ENCODE data around the gene ARSI.

ARSI gene

DNA sequence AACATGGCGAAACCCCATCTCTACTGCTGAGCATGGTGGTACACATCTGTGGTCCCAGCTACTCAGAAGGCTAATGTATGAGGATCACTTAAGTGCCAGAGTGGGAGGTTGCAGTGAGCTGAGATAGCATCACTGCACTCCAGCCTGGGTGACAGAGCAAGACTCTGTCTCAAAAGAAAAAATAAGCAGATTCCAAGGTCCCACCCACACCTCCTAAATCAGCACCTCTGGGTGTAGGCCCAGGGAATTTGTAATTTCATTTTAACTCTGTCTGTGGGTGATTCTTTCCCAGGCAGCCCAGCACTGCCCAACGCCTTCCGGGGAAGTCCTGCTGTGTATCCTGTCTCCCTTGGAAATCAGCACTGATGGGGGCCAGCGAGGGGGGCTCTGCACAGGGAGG is 25.7 kb downstream of the ARSI start:
- Histone ChIP-seq H3K36me3 (ENCODE audit: insufficient read depth) (no peaks in the 10 kb centered on the region), H3K27me3 (ENCODE audit: insufficient read depth, low read depth) (no peaks in the 10 kb centered on the region), H3K4me3 (IDR thresholded peaks at IDR 0.05; ENCODE audit: insufficient read depth, low read depth, low read length) (no peak overlapping the region), H3K9ac (no peak overlapping the region), H3K79me2 (ENCODE audit: insufficient read depth, low read depth) (no peaks in the 10 kb centered on the region), H4K20me1 (ENCODE audit: insufficient read depth) (no peaks in the 10 kb centered on the region), H2AFZ (ENCODE audit: low read depth) (no peak overlapping the region), H3K27ac (no peak overlapping the region), H3K4me1 (ENCODE audit: low read depth, poor library complexity, severe bottlenecking) (no peaks in the 10 kb centered on the region), H3K4me2 (no peak overlapping the region)
- TF ChIP-seq, protein P1, sequence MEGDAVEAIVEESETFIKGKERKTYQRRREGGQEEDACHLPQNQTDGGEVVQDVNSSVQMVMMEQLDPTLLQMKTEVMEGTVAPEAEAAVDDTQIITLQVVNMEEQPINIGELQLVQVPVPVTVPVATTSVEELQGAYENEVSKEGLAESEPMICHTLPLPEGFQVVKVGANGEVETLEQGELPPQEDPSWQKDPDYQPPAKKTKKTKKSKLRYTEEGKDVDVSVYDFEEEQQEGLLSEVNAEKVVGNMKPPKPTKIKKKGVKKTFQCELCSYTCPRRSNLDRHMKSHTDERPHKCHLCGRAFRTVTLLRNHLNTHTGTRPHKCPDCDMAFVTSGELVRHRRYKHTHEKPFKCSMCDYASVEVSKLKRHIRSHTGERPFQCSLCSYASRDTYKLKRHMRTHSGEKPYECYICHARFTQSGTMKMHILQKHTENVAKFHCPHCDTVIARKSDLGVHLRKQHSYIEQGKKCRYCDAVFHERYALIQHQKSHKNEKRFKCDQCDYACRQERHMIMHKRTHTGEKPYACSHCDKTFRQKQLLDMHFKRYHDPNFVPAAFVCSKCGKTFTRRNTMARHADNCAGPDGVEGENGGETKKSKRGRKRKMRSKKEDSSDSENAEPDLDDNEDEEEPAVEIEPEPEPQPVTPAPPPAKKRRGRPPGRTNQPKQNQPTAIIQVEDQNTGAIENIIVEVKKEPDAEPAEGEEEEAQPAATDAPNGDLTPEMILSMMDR (conservative IDR thresholded peaks at IDR 0.05; ENCODE audit: low read depth, low read length), result no peak

DNA sequence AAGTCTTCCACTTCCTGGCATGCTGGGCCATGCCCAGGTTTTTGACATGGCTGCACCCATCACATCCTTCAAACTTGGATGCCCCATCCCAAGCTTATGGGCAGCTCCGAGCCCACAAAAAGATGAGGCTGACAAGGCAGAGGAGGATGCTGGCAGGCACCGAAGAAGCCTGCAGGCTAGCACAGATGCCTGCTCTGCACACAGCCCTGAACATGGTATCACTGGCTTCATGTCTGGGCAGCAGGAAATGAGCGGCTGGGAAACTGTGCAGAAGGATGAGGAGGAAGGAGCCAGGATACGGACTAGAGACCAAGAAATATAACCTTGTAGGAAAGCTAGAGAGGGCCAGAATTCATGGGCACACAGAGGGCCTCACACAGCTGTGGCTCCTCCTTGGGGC is 27.9 kb downstream of the ARSI start:
- TF ChIP-seq, protein P1 (conservative IDR thresholded peaks at IDR 0.05; ENCODE audit: low read depth, low read length), result no peak
- Histone ChIP-seq H3K4me3 (IDR thresholded peaks at IDR 0.05; ENCODE audit: insufficient read depth, low read depth, low read length) (no peak overlapping the region), H3K27ac (no peak overlapping the region), H2AFZ (ENCODE audit: low read depth) (no peak overlapping the region), H3K27me3 (ENCODE audit: insufficient read depth, low read depth) (no peaks in the 10 kb centered on the region), H3K79me2 (ENCODE audit: insufficient read depth, low read depth) (no peaks in the 10 kb centered on the region), H3K4me2 (no peak overlapping the region), H3K9ac (no peak overlapping the region), H3K4me1 (ENCODE audit: low read depth, poor library complexity, severe bottlenecking) (no peaks in the 10 kb centered on the region), H3K36me3 (ENCODE audit: insufficient read depth) (no peaks in the 10 kb centered on the region), H4K20me1 (ENCODE audit: insufficient read depth) (no peaks in the 10 kb centered on the region)

DNA sequence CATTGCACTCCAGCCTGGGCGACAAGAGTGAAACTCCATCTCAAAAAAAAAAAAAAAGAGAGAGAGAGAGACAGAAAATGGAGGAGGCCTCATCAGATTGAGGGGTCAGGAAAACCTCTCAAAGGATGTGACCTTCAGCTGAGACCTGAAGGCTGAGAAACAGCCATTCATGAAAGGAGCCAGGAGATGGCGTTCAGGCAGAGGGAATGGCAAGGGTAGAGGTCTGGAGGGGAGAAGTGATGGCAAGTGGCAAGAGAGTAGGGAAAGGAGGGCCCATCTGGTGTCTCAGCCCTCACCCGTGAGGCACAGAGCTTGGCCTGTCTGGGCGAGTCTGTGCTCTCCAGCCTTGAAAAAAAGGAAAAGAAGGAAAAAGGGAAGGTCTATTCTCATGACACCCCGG is 30.2 kb downstream of the ARSI start:
- Histone ChIP-seq H3K4me3 (IDR thresholded peaks at IDR 0.05; ENCODE audit: insufficient read depth, low read depth, low read length) (no peak overlapping the region), H3K27ac (no peak overlapping the region)
- TF ChIP-seq, protein P1 (conservative IDR thresholded peaks at IDR 0.05; ENCODE audit: low read depth, low read length), result peak; percentile 56; the same call in 1 of the 2 replicates

DNA sequence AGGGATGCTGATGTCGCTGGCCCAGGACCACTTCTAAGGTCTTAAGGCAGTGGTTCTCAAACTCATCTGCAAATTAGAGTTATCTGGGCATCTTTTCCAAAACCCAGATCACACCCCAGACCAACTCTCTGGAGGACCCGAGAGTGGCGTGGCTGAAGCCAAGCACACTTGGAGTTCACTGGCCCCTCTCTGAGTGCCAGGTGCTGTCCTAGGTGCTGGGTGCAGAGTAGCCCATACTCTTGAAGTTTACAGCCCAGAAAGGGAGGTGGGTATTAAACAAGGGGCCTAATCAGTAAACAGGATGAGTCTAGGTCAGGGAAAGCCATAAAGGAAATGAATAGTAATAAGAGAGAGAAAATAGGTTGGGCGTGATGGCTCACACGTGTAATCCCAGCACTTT is 30.8 kb downstream of the ARSI start:
- H3K9ac ChIP-seq, result no peak overlapping the region

More for the DNA sequence above, 30.2 kb downstream of the ARSI start:
- Histone ChIP-seq H3K4me2 (no peak overlapping the region), H3K79me2 (ENCODE audit: insufficient read depth, low read depth) (no peaks in the 10 kb centered on the region), H2AFZ (ENCODE audit: low read depth) (no peak overlapping the region), H3K9ac (no peak overlapping the region), H3K4me1 (ENCODE audit: low read depth, poor library complexity, severe bottlenecking) (no peaks in the 10 kb centered on the region), H3K36me3 (ENCODE audit: insufficient read depth) (no peaks in the 10 kb centered on the region), H3K27me3 (ENCODE audit: insufficient read depth, low read depth) (no peaks in the 10 kb centered on the region), H4K20me1 (ENCODE audit: insufficient read depth) (no peaks in the 10 kb centered on the region)

More for the DNA sequence above, 30.8 kb downstream of the ARSI start:
- Histone ChIP-seq H3K27me3 (ENCODE audit: insufficient read depth, low read depth) (no peaks in the 10 kb centered on the region), H3K36me3 (ENCODE audit: insufficient read depth) (no peaks in the 10 kb centered on the region), H3K4me1 (ENCODE audit: low read depth, poor library complexity, severe bottlenecking) (no peaks in the 10 kb centered on the region), H3K79me2 (ENCODE audit: insufficient read depth, low read depth) (no peaks in the 10 kb centered on the region), H3K4me2 (no peak overlapping the region), H4K20me1 (ENCODE audit: insufficient read depth) (no peaks in the 10 kb centered on the region), H2AFZ (ENCODE audit: low read depth) (no peak overlapping the region), H3K4me3 (IDR thresholded peaks at IDR 0.05; ENCODE audit: insufficient read depth, low read depth, low read length) (no peak overlapping the region), H3K27ac (no peak overlapping the region)
- TF ChIP-seq, protein P1 (conservative IDR thresholded peaks at IDR 0.05; ENCODE audit: low read depth, low read length), result no peak

All from KMS-11 (cell line).